NCI-H526 (cell line): ENCODE results near the gene SMIM38.
"Not testable (repeated sequence)": the region's sequence is repeated elsewhere in the genome, so short reads cannot be mapped to it uniquely, and the experiment has no call there.

Experiments used
- DNase-seq, 2 experiments: peaks; one replicate each; lab custom pipeline; 2025; lab: John Stamatoyannopoulos, UW

The SMIM38 gene

DNA sequence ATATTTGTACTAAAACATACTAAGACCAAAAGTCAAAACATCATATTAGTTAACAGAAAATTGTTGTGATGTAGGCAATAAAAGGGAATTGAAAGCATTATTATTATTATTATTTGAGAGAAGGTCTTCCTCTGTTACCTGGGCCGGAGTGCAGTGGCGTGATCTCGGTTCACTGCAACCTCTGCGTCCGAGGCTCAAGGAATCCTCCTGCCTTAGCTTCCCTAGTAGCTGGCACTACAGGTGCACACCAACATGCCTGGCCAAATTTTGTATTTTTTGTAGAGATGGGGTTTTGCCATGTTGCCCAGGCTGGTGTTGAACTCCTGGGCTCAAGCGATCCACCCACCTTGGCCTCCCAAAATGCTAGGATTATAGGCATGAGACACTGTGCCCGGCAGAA is 15.6 kb upstream of the SMIM38 start:
- not testable (repeated sequence) for DNase-seq

DNA sequence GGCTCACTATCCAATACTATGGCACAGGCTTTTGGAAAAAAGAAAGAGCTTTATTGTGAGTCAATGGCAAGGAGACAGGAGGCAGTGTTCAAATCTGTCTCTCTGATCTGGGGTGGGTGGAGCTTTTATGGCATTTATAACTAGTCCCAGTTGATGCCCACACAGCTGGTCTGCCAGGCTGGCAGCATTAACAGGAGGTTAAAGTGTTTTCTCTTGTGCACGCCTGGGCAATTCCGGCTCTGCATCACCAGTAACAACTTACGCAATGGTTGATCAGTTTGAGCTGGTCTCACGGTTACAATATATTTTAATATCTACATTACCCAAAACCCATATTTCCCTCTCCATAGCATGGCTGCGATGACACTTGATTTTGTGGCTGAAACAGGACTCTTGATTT is 15.1 kb upstream of the SMIM38 start:
- DNase-seq: no peak

DNA sequence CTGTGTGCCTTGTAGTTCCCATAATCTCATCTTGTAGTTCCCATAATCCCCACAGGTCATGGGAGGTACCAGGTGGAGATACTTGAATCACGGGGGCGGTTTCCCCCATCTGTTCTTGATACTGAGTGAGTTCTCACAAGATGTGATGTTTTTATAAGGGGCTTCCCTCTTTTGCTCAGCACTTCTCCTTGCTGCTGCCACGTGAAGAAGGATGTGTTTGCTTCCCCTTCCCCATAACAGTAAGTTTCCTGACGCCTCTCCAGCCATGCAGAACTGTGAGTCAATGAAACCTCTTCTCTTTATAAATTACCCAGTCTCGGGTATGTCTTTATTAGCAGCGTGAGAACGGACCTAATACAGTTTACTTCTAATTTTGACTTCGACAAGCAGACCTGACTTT is 14.0 kb upstream of the SMIM38 start:
- DNase-seq: no peak

DNA sequence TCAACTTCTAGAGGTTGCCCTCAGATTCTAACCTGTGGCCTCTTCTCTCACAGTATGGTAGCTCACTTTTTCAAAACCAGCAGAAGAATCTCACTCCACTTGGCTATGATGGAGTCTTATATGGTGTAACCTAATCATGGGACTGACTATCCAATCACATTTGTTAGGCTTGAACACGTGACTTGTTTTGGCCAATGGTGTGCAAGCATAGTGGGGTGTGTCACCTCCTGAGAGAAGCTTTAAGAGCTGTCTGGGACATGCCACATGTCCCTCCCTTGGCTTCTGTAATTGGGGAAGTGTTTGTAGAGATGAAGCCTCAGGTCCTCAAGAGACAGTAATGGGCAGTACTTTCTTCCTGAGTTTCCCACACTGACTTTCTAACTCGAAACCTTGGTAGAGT is 12.8 kb upstream of the SMIM38 start:
- DNase-seq: no peak

GRCh38 chr11:69144316-69145049 is 11.3 kb upstream of the SMIM38 start:
- DNase-seq: no peak

- DNase-seq: no peak
These were observed 10.7 kb upstream of the SMIM38 start for GRCh38 chr11:69145050-69145380.

- DNase-seq: no peak
These were observed 7.4 kb upstream of the SMIM38 start for GRCh38 chr11:69148377-69148762.

- DNase-seq: no peak
These were observed 6.9 kb upstream of the SMIM38 start for GRCh38 chr11:69148806-69149205.

DNA sequence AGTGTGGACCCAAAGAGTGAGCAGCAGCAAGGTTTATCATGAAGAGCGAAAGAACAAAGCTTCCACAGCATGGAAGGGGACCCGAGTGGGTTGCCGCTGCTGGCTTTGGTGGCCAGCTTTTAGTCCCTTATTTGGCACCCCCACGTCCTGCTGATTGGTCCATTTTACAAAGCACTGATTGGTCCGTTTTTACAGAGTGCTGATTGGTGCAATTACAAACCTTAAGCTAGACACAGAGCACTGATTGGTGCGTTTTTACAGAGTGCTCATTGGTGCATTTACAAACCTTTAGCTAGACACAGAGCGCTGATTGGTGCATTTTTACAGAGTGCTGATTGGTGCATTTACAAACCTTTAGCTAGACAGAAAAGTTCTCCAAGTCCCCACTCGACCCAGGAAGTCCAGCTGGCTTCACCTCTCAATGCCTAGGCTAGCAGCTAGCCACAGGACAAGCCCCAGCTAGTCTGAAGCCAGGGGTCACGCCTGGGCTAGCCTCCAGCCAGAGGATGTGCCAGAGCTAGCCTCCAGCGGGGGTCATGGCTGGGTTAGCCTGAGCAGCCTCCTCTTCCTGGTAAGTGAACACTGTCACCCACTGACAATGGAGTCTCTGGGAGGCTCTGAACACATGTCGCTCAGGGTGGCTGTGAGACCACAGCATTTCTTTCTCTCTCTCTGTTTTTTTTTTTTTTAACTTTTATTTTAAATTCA is 6.2 kb upstream of the SMIM38 start:
- not testable (repeated sequence) for DNase-seq

- DNase-seq: no peak
These were observed 5.6 kb upstream of the SMIM38 start for GRCh38 chr11:69150175-69150574.

DNA sequence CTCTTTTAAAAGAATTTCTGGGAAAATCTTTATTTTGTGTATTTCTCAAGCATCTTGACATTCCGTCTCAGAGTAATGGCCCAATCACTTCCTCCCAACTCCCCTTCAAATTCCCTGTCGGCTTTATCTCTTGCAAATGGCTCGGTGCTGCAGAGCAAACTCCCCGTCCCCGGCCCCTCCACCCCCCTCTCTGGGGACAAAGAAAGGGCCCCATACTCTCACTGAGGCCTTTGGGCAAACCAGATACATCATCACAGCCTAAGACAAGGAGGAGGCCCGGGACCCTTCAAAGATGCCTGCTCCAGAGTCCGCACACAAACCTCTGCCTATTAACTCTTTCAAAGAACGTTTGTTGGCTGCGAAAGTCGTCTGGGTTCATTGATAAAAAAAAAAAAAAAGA is 3.9 kb upstream of the SMIM38 start:
- DNase-seq: no peak

GRCh38 chr11:69152733-69153421 is 2.9 kb upstream of the SMIM38 start:
- DNase-seq: no peak

DNA sequence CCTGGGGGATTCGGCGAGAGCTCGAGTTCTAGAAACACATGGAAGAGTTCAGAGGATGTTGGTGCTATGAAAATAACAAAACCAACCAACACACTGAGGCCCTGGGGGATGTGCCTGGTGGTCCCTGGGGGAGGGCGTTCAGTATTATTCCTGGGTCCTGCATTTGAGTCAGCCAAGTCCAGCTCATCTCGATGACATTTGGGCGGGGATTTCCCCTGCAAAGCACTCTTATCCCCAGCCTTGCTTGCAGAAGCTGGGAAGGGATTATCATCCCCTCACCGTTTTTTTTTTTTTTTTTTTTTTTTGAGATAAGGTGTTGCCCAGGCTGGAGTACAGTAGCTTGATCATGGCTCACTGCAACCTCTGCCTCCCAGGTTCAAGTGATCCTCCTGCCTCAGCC is 2.1 kb upstream of the SMIM38 start:
- no peak for DNase-seq

- DNase-seq: no peak
These were observed 1.4 kb upstream of the SMIM38 start for GRCh38 chr11:69154211-69154913.

GRCh38 chr11:69154938-69155301 is 815 bp upstream of the SMIM38 start:
- DNase-seq: no peak

GRCh38 chr11:69156235-69156639 is 502 bp downstream of the SMIM38 start:
- no peak for DNase-seq

- DNase-seq: no peak
These were observed 979 bp downstream of the SMIM38 start for GRCh38 chr11:69156673-69157155.

GRCh38 chr11:69157156-69157821 is 1.6 kb downstream of the SMIM38 start:
- peak; percentile 10 to 69 for DNase-seq

GRCh38 chr11:69157822-69158231 is 2.1 kb downstream of the SMIM38 start:
- no peak for DNase-seq

GRCh38 chr11:69158301-69159149 is 2.8 kb downstream of the SMIM38 start:
- DNase-seq: no peak
